HepG2 (cell line): ENCODE data around the gene SUOX. TPM values are rescaled to one million over a fixed set of nuclear protein-coding genes. Genes with fewer than 3 reads are reported as not detected.
A peak's percentile ranks its signal among the peaks of the same experiment; 100 is the strongest.

Source experiments
- AKAP8 ChIP-seq: sonication (generic); formaldehyde crosslinking; IDR thresholded peaks from 2 replicates; pipeline ENCODE4 v1.5.1; 2020; ENCODE audit warnings: mild to moderate bottlenecking, missing genetic modification reagents
- HIVEP1 ChIP-seq: sonication (generic); formaldehyde crosslinking; IDR thresholded peaks from 2 replicates; pipeline ENCODE4 v1.4.0; 2020; ENCODE audit warnings: mild to moderate bottlenecking, missing genetic modification reagents
- HNF1A ChIP-seq, 2 experiments: sonication (generic) in 1 of 2; formaldehyde crosslinking in 1 of 2; IDR thresholded peaks; 2 replicates each; pipeline versions ENCODE4 v1.4.0 to v1.6.1; 2016 to 2020; ENCODE audit warnings: borderline replicate concordance in 1 of 2, low read depth in 1 of 2, mild to moderate bottlenecking in 1 of 2, missing genetic modification reagents in 1 of 2
- HNRNPL ChIP-seq: fragments of 200-400 bp; formaldehyde crosslinking; IDR thresholded peaks from 2 replicates; pipeline ENCODE4 v1.6.1; 2017; ENCODE audit warnings: mild to moderate bottlenecking, low read depth, low read length
- JUN ChIP-seq: sonication (generic); formaldehyde crosslinking; IDR thresholded peaks from 2 replicates; pipeline ENCODE4 v1.4.0; 2020; ENCODE audit warnings: mild to moderate bottlenecking, missing genetic modification reagents
- MEF2D ChIP-seq: sonication (generic); formaldehyde crosslinking; IDR thresholded peaks from 2 replicates; pipeline ENCODE4 v1.5.1; 2020; ENCODE audit warnings: mild to moderate bottlenecking, missing genetic modification reagents
- RBM22 ChIP-seq: fragments of 200-400 bp; formaldehyde crosslinking; optimal IDR thresholded peaks from 2 replicates; pipeline ENCODE3; 2017; ENCODE audit warnings: mild to moderate bottlenecking, low read length, moderate library complexity
- ZBTB25 ChIP-seq: IDR thresholded peaks from 2 replicates; pipeline ENCODE4 v1.6.1; 2018; ENCODE audit warnings: missing genetic modification reagents
- ZBTB37 ChIP-seq: sonication (generic); formaldehyde crosslinking; IDR thresholded peaks from 2 replicates; pipeline ENCODE4 v1.4.0; 2020; ENCODE audit warnings: mild to moderate bottlenecking, missing genetic modification reagents
- ZBTB46 ChIP-seq: sonication (generic); formaldehyde crosslinking; IDR thresholded peaks from 2 replicates; pipeline ENCODE4 v1.4.0; 2020; ENCODE audit warnings: mild to moderate bottlenecking, missing genetic modification reagents, borderline replicate concordance
- ZGPAT ChIP-seq: IDR thresholded peaks from 2 replicates; pipeline ENCODE4 v1.6.1; 2016; ENCODE audit warnings: mild to moderate bottlenecking
- ZNF543 ChIP-seq: sonication (generic); formaldehyde crosslinking; IDR thresholded peaks from 2 replicates; pipeline ENCODE4 v1.4.0; 2020; ENCODE audit warnings: mild to moderate bottlenecking, missing genetic modification reagents
- ZNF557 ChIP-seq: sonication (generic); formaldehyde crosslinking; IDR thresholded peaks from 2 replicates; pipeline ENCODE4 v1.4.0; 2020; ENCODE audit warnings: missing genetic modification reagents
- polyA plus RNA-seq, 8 experiments: library from polyadenylated mRNA; depleted of rRNA in 3 of 8; stranded (reverse) in 7 of 8; unstranded in 1 of 8; fragments of >200 nt; fragmentation: Illumina TruSeq in 4 of 8; extraction: Trizol in 4 of 8; gene quantifications; 2 replicates each; pipeline versions ENCODE4 v1.2.1 to v1.2.3, GENCODE V29; 2011 to 2016; ENCODE audit warnings: low read depth in 4 of 8, missing spikeins in 1 of 8, mixed read lengths in 1 of 8; ENCODE audit not compliant: insufficient read depth in 1 of 8
- total RNA-seq, 5 experiments: library from RNA; depleted of rRNA; stranded (reverse); fragments of >200 nt; fragmentation: Illumina TruSeq; extraction: Trizol; gene quantifications; 2 replicates each; pipeline ENCODE4 v1.2.3, GENCODE V29; 2016; ENCODE audit warnings: low read depth in 1 of 5

Gene SUOX
- total and polyA plus RNA-seq, 2 of the 13 experiments (the other 11 are each of a cell fraction or from before 2014, with no cell fraction given) = 23.9 to 25.9 TPM

GRCh38 chr12:56010111-56010570 is 13.1 kb downstream of the SUOX start (continued):
- TF ChIP-seq JUN (CRISPR knock-in tag) (no peak), ZNF557 (CRISPR knock-in tag) (no peak), ZGPAT (CRISPR knock-in tag) (peak; percentile 75), ZBTB25 (CRISPR knock-in tag) (peak; percentile 66; the same call in 1 of the 2 replicates), RBM22 (no peak), MEF2D (CRISPR knock-in tag) (0 out of 2 replicates have a peak, but pooled peaks have one; percentile 43), AKAP8 (CRISPR knock-in tag) (no peak), ZBTB46 (CRISPR knock-in tag) (no peak), HIVEP1 (CRISPR knock-in tag) (no peak), HNRNPL (no peak), ZNF543 (CRISPR knock-in tag) (no peak), ZBTB37 (no peak), HNF1A (IDR thresholded peaks at IDR 0.05; ENCODE audit: low read depth) (peak; percentile 46; the same call in 1 of the 2 replicates), HNF1A (CRISPR knock-in tag; IDR thresholded peaks at IDR 0.05; ENCODE audit: borderline replicate concordance) (no peak)
